Ishikawa (cell line): ENCODE results near the gene GHRL.

ENCODE experiments used
- CEBPB ChIP-seq: IDR thresholded peaks from 2 replicates; pipeline ENCODE4 v1.6.1; 2012
- CREB1 ChIP-seq: IDR thresholded peaks from 2 replicates; pipeline ENCODE4 v1.6.1; 2012; ENCODE audit warnings: low read depth
- EGR1 ChIP-seq: IDR thresholded peaks from 2 replicates; pipeline ENCODE4 v1.6.1; 2012
- EP300 ChIP-seq: IDR thresholded peaks from 2 replicates; pipeline ENCODE4 v1.6.1; 2012; ENCODE audit warnings: borderline replicate concordance
- FOXM1 ChIP-seq: IDR thresholded peaks from 2 replicates; pipeline ENCODE4 v1.6.1; 2012; ENCODE audit warnings: low read depth, borderline replicate concordance
- NFIC ChIP-seq: IDR thresholded peaks from 2 replicates; pipeline ENCODE4 v1.6.1; 2012
- RAD21 ChIP-seq: IDR thresholded peaks from 2 replicates; pipeline ENCODE4 v1.6.1; 2012; ENCODE audit warnings: low read depth
- TAF1 ChIP-seq: IDR thresholded peaks from 2 replicates; pipeline ENCODE4 v1.6.1; 2012; ENCODE audit warnings: low read depth, mild to moderate bottlenecking
- TCF12 ChIP-seq: IDR thresholded peaks from 2 replicates; pipeline ENCODE4 v1.6.1; 2012; ENCODE audit warnings: low read depth
- TEAD4 ChIP-seq: IDR thresholded peaks from 2 replicates; pipeline ENCODE4 v1.6.1; 2012
- YY1 ChIP-seq: IDR thresholded peaks from 2 replicates; pipeline ENCODE4 v1.6.1; 2012; ENCODE audit warnings: low read depth
- ZBTB7A ChIP-seq: IDR thresholded peaks from 2 replicates; pipeline ENCODE4 v1.6.1; 2012; ENCODE audit warnings: low read depth
- TF ChIP-seq, protein P1 (sequence below): IDR thresholded peaks from 2 replicates; pipeline ENCODE4 v1.6.1; 2012
- TF ChIP-seq, protein P2 (sequence below): IDR thresholded peaks from 2 replicates; pipeline ENCODE4 v1.6.1; 2012
- TF ChIP-seq, protein P3 (sequence below): IDR thresholded peaks from 2 replicates; pipeline ENCODE4 v1.6.1; 2012; ENCODE audit warnings: low read depth, mild to moderate bottlenecking

The GHRL gene

DNA sequence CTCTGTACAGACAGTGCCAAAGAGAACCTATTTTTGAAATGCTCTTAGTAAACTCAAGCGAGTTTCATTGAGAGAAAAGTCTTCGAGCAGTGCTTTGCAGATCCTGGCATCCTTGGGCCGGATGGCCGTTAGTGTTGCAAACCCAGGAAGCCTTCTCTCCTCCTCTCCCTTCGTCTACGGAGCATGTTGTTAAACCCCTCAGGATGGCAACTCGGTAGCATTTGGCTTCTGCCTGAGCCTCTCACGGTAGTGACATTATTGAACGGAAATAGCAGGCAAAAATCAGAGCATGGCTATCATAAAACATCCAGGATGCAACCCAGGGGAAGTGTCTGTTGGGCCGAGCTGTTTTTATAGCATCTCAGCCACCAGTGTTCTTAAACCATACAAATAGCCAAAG lies 34.8 kb upstream of the GHRL start:
- no peak for TF ChIP-seq ZBTB7A
- no peak for TF ChIP-seq RAD21
- no peak for TF ChIP-seq YY1
- TF ChIP-seq, protein P1, sequence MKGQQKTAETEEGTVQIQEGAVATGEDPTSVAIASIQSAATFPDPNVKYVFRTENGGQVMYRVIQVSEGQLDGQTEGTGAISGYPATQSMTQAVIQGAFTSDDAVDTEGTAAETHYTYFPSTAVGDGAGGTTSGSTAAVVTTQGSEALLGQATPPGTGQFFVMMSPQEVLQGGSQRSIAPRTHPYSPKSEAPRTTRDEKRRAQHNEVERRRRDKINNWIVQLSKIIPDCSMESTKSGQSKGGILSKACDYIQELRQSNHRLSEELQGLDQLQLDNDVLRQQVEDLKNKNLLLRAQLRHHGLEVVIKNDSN: no peak
- no peak for TF ChIP-seq TEAD4
- TF ChIP-seq EP300: no peak
- no peak for TF ChIP-seq TAF1
- TF ChIP-seq CEBPB: no peak
- no peak for TF ChIP-seq EGR1
- TF ChIP-seq FOXM1: no peak
- no peak for TF ChIP-seq TCF12
- TF ChIP-seq, protein P2, sequence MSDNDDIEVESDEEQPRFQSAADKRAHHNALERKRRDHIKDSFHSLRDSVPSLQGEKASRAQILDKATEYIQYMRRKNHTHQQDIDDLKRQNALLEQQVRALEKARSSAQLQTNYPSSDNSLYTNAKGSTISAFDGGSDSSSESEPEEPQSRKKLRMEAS: no peak
- no peak for TF ChIP-seq NFIC
- no peak for TF ChIP-seq CREB1
- TF ChIP-seq, protein P3, sequence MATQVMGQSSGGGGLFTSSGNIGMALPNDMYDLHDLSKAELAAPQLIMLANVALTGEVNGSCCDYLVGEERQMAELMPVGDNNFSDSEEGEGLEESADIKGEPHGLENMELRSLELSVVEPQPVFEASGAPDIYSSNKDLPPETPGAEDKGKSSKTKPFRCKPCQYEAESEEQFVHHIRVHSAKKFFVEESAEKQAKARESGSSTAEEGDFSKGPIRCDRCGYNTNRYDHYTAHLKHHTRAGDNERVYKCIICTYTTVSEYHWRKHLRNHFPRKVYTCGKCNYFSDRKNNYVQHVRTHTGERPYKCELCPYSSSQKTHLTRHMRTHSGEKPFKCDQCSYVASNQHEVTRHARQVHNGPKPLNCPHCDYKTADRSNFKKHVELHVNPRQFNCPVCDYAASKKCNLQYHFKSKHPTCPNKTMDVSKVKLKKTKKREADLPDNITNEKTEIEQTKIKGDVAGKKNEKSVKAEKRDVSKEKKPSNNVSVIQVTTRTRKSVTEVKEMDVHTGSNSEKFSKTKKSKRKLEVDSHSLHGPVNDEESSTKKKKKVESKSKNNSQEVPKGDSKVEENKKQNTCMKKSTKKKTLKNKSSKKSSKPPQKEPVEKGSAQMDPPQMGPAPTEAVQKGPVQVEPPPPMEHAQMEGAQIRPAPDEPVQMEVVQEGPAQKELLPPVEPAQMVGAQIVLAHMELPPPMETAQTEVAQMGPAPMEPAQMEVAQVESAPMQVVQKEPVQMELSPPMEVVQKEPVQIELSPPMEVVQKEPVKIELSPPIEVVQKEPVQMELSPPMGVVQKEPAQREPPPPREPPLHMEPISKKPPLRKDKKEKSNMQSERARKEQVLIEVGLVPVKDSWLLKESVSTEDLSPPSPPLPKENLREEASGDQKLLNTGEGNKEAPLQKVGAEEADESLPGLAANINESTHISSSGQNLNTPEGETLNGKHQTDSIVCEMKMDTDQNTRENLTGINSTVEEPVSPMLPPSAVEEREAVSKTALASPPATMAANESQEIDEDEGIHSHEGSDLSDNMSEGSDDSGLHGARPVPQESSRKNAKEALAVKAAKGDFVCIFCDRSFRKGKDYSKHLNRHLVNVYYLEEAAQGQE: no peak

DNA sequence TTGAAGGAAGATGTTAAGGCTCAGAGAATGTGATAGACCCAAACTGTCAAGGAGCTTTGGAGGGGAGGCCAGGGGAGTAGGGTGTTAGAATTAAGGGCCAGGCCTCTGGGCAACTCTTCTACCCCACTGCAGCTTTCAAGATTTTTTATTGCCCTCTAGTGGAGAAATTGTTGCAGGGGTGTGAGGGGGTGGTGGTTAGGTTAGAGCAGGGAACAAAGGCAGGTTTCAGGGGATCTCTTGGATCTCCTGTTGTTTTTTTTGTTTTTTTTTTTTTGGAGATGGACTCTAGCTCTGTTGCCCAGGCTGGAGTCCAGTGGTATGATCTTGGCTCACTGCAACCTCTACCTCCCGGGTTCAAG lies 29.6 kb upstream of the GHRL start:
- TF ChIP-seq EGR1 (no peak), RAD21 (peak; percentile 34; the same call in 1 of the 2 replicates), CREB1 (no peak), TCF12 (no peak), TEAD4 (no peak), TAF1 (no peak)

DNA sequence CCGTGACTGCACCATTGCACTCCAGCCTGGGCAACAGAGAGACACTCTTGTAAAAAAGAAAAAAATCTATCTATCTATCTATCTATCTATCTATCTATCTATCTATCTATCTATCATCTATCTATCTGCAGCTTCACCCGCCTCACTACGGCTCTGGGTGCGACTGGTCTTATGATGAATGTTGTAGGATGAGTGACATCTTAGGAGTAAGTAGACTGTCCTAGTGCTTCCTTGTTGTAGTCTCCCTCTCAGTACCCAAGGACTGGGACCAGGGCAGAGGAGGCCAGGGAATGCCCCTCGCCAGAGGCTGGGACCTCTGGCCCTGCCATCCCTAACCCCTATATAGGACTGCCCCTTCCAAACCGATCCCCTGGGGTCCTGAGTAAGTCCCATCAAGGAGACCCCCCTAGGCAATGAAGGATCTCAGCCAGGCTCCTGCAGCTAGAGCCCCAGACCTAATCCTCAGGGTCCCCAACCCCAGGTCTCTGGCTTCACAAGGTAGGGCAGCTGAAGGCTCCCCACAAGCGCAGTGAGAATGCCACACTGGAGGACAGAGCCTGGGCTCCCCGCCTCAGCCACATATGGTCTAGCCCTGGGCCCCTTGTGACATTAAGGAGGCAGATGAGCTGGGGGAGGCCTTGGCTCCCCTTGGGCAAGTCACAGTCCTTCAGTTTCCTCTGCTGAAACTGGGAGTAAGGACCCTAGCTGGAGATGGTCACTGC lies 29.0 kb upstream of the GHRL start:
- TF ChIP-seq, protein P3: no peak
- no peak for TF ChIP-seq TCF12
- no peak for TF ChIP-seq ZBTB7A
- TF ChIP-seq, protein P2: no peak
- no peak for TF ChIP-seq EGR1
- TF ChIP-seq, protein P1: no peak
- TF ChIP-seq FOXM1: no peak

DNA sequence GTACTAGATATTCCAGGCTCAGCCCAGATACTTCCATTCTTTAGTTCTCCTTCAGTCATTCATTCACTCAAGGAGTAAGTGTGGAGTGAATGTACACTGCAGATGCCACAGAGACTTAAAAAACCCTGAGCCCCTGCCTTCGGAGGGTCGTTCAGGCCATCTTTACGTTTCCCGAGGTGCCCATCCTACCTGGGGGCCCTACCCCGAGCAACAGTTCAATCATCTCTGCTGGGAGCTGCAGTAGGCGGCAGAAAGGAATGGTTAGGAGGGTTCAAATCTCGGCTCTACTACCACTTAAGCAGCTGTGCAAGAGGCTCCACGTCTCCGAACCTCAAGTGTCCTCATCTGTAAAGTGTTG lies 27.6 kb upstream of the GHRL start:
- no peak for TF ChIP-seq CEBPB

DNA sequence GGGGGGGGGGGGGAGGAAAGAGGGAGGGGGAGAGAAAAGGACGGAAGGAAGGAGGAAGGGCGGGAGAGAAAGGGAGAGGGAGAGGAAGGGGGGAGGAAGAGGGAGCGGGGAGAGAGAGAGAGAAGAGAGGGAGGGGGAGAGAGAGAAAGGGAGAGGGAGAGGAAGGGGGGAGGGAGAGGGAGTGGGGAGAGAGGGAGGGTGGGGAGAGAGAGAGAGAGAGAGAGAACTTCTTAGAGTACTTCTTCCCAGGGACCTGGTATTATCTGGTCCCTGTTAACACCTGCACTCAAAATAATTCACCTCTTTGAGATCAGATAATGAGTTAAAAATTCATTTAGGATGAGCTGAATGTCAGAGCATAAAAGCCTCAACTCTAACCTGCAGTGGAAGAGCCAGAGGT lies 27.1 kb upstream of the GHRL start:
- TF ChIP-seq EGR1 (no peak), ZBTB7A (no peak), FOXM1 (no peak), RAD21 (no peak), TAF1 (no peak), NFIC (no peak), YY1 (no peak), CEBPB (no peak), TEAD4 (no peak), EP300 (no peak), TCF12 (no peak), CREB1 (no peak)
- TF ChIP-seq, protein P1: no peak
- TF ChIP-seq, protein P3: no peak
- TF ChIP-seq, protein P2: no peak
